GM10847 (cell line): ENCODE results near the gene WNT4.

Experiments
- POLR2A ChIP-seq: IDR thresholded peaks from 2 replicates; pipeline ENCODE4 v1.6.1; 2011; ENCODE audit not compliant: insufficient read length; ENCODE audit errors: extremely low read depth

WNT4 gene

GRCh38 chr1:22142315-22143064 lies 407 bp downstream of the WNT4 start:
- no peak for TF ChIP-seq POLR2A

GRCh38 chr1:22141554-22142314 lies 1.2 kb downstream of the WNT4 start:
- TF ChIP-seq POLR2A, result no peak

DNA sequence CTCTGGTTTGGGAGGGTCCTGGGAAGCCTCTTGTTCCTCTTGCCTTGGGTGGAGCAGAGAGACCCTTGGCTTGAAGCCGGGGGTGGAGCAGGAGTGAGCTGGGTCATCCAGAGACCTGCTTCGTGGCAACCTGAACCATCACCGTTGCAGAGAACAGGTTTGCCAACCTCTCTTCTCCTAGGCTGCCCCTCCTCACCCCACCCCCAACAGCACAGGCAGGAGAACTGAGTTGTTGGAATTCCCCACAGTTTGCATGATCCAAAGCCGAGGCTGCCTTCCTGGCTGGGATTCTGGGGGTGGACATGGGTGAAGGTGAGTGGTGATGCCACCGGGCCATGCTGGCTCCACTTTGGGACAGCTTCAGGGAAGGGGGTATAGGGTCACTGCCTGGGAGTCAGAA lies 2.2 kb downstream of the WNT4 start:
- TF ChIP-seq POLR2A, result no peak

DNA sequence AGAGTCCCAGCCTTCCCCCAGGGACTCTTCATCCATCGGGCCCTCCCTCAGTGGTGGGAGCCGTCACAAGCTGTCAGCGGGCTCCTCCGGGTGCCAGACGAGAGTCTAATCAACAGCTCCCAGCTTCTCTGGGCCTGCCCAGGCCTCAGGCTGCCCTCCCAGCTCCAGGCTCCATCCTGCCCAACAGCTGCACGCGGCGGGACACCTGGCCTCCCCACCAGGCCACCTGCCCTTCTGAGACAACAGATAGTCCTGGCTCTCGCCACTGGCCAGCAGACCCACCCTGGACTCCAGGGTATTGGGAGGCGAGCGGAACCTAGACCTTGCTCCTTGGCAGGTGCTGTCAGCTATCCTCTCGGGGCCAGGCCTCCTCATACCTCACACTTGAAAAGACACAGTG lies 3.1 kb downstream of the WNT4 start:
- TF ChIP-seq POLR2A, result no peak

GRCh38 chr1:22139066-22139594 lies 3.8 kb downstream of the WNT4 start:
- TF ChIP-seq POLR2A, result no peak

- TF ChIP-seq POLR2A, result no peak
These were observed 5.7 kb downstream of the WNT4 start for GRCh38 chr1:22137004-22137720.

GRCh38 chr1:22133931-22134324 lies 9.0 kb downstream of the WNT4 start:
- no peak for TF ChIP-seq POLR2A

- no peak for TF ChIP-seq POLR2A
These were observed 9.5 kb downstream of the WNT4 start for GRCh38 chr1:22133247-22133930.

DNA sequence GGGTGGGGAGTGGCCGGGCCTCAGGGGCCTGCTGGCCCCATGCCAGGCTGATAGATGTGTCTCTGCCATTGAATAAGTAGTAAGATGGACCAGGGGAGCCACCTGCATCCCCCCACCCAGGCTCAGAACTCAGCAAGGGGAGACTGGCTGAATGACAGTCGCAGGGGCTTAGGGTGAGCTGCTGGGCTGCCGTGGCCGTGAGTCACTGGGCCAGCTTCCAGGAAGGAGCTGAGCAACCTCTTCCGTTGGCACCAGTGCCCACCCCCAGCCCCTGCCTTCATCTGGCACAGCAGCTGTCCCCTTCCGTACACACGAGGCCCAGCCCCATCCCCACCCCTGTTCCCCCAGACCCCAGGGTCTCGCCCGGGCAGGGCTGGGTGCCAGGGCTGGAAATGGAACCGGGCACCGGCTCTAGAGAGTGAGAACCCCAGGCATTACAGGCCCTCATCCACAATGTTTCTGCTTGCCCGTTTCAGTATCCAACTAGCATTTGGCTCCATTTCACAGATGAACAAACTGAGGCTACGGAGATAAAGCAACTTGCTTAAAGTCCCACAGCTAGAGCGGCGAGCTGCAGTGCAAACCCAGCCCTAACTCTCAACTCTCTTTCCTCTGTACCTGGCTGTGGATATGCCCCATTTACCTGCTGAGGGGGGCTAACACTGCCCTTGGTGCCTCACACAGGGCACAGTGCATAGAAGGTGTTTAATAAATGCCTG lies 10.2 kb downstream of the WNT4 start:
- TF ChIP-seq POLR2A, result no peak

DNA sequence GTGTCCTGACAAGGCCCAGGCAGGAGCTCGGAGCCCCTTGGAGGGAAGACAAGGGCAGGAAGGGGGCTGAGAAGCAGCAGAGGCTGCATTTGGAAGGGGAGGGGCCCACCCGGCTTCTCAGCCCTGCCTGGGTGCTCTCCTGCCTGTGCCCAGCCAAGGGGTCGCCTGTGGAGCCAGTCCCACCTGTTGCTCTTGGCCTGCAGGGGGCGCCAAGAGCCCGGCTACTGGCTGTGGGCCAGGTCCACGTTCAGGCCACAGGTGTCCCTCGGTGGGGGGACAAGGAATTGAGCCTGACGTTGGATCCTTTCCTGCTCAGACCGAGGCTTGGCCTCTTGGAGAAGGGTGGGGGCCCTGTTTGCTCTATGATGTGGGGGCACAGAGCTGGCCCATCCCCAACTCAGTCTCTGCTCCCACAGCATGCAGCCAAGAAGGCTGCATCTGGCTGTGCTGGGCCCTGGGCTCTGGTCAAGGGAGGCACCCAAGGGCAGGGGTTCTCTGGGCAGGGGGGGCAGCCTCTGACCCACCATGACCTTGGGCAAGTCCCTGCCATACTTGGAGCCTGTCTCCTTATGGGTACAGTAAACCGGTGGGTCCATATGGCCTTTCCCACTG lies 10.9 kb downstream of the WNT4 start:
- no peak for TF ChIP-seq POLR2A

GRCh38 chr1:22131062-22131461 lies 11.8 kb downstream of the WNT4 start:
- no peak for TF ChIP-seq POLR2A

GRCh38 chr1:22129501-22130117 lies 13.3 kb downstream of the WNT4 start:
- TF ChIP-seq POLR2A, result no peak

GRCh38 chr1:22128392-22128791 lies 14.5 kb downstream of the WNT4 start:
- TF ChIP-seq POLR2A, result no peak

DNA sequence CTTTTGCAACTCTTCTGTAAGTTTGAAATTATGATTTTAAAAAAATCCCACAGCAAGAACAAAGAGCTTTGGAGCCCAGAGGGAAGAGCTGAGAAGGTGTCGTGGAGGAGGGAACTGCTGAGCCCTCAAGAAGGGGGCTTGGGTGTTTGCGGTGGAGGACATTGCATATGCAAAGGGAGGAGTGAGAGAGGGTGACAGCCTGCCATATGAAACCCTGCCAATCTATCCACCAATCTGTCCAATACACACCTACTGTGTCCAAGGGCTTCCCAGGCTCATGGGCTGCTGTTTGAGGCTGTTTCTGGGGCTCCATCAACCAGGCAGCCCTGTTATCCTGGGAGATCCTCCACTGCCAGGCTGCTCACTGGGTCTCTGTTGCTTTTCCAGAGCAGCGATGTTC lies 15.2 kb downstream of the WNT4 start:
- TF ChIP-seq POLR2A, result no peak
